ENCODE results near the gene SEMA3G. TPM values are rescaled to one million over a fixed set of nuclear protein-coding genes. Genes with fewer than 3 reads are reported as not detected.

The SEMA3G gene
- 0.08 TPM for polyA plus RNA-seq (2013, experiment 1 of 2)
- 0.05 TPM for polyA plus RNA-seq (2013, experiment 2 of 2)

- H3K36me3 ChIP-seq (ENCODE audit: control insufficient read depth in 1 of 2, insufficient read depth in 2 of 2, low read depth in 1 of 2, low read length in 2 of 2) = no peaks in the 10 kb centered on the region
These were observed at the start of gene SEMA3G for GRCh38 chr3:52444860-52445793. Gene SEMA3G, minus strand, starts transcription at chr3:52445103. Its CDS starts 76 bp downstream, at chr3:52445027.

GRCh38 chr3:52494445-52494844, 49.5 kb upstream of the SEMA3G start:
- Histone ChIP-seq H3K4me2 (ENCODE audit: low read length, poor library complexity, severe bottlenecking) (no peak overlapping the region), H3K27ac (ENCODE audit: low read length, poor library complexity, severe bottlenecking) (no peak overlapping the region), H2BK15ac (ENCODE audit: low read depth, poor library complexity, severe bottlenecking) (no peak overlapping the region), H4K91ac (ENCODE audit: low read length) (no peak overlapping the region), H3K4me3 (ENCODE audit: insufficient read depth in 1 of 2, low read depth in 1 of 2, low read length in 2 of 2) (no peak overlapping the region), H3K18ac (ENCODE audit: low read depth in 1 of 2, low read length in 2 of 2) (peak overlapping the region in 1 of 2 experiments; percentile 26), H3K36me3 (ENCODE audit: control insufficient read depth in 1 of 2, insufficient read depth in 2 of 2, low read depth in 1 of 2, low read length in 2 of 2) (peaks cover 40 to 53% of the 10 kb centered on the region in 2 experiments), H3K27me3 (ENCODE audit: control insufficient read depth in 1 of 2, insufficient read depth in 1 of 2, low read length in 2 of 2) (no peaks in the 10 kb centered on the region), H3K9me3 (ENCODE audit: control insufficient read depth, low read length) (no peaks in the 10 kb centered on the region), H3K23ac (ENCODE audit: low read length in 2 of 2) (no peak overlapping the region), H3K4me1 (ENCODE audit: control insufficient read depth, insufficient read depth, low read depth, low read length) (peaks cover 68% of the 10 kb centered on the region), H3K79me1 (replicated peaks; ENCODE audit: low read length, poor library complexity, severe bottlenecking) (peaks cover 17% of the 10 kb centered on the region), H4K8ac (ENCODE audit: low read length) (no peak overlapping the region), H2BK12ac (ENCODE audit: low read length in 2 of 2) (peak overlapping the region in 1 of 2 experiments; percentile 17), H3K4ac (ENCODE audit: low read depth in 1 of 2, low read length in 2 of 2) (no peak overlapping the region), H3K14ac (ENCODE audit: low read length in 2 of 2) (no peak overlapping the region), H3K9ac (ENCODE audit: low read length) (no peak overlapping the region), H2BK120ac (ENCODE audit: low read depth, low read length) (no peak overlapping the region), H2AFZ (ENCODE audit: low read depth, low read length) (no peak overlapping the region), H2BK5ac (ENCODE audit: low read depth, low read length, poor library complexity, severe bottlenecking) (no peak overlapping the region), H2AK5ac (ENCODE audit: low read length, severe bottlenecking) (no peak overlapping the region)
- WGBS = 89% methylated on average over 7 of the region's 7 CpGs
- DNase-seq = no peak

More at GRCh38 chr3:52444860-52445793, at the start of gene SEMA3G:
- no peak within 1 kb of the TSS for H2AK5ac ChIP-seq (ENCODE audit: low read length, severe bottlenecking)
- peaks cover 11% of the 10 kb centered on the region for H3K4me1 ChIP-seq (ENCODE audit: control insufficient read depth, insufficient read depth, low read depth, low read length)
- H3K4me3 ChIP-seq (ENCODE audit: insufficient read depth in 1 of 2, low read depth in 1 of 2, low read length in 2 of 2) = no peak within 1 kb of the TSS
- peak within 1 kb of the TSS; percentile 31 for H2BK15ac ChIP-seq (ENCODE audit: low read depth, poor library complexity, severe bottlenecking)
- no peak within 1 kb of the TSS for H2BK5ac ChIP-seq (ENCODE audit: low read depth, low read length, poor library complexity, severe bottlenecking)
- 27% methylated on average over 19 of the region's 19 CpGs for WGBS
- H3K9me3 ChIP-seq (ENCODE audit: control insufficient read depth, low read length) = no peaks in the 10 kb centered on the region
- H3K23ac ChIP-seq (ENCODE audit: low read length in 2 of 2) = no peak within 1 kb of the TSS
- H2BK120ac ChIP-seq (ENCODE audit: low read depth, low read length) = no peak within 1 kb of the TSS
- no peak within 1 kb of the TSS for H2BK12ac ChIP-seq (ENCODE audit: low read length in 2 of 2)
- DNase-seq = peak; percentile 73
- H3K4me2 ChIP-seq (ENCODE audit: low read length, poor library complexity, severe bottlenecking) = no peak within 1 kb of the TSS
- H3K79me1 ChIP-seq (replicated peaks; ENCODE audit: low read length, poor library complexity, severe bottlenecking) = no peaks in the 10 kb centered on the region
- H4K91ac ChIP-seq (ENCODE audit: low read length) = no peak within 1 kb of the TSS
- H2AFZ ChIP-seq (ENCODE audit: low read depth, low read length) = peak within 1 kb of the TSS; percentile 64
- peaks cover 0 to 10% of the 10 kb centered on the region in 2 experiments for H3K27me3 ChIP-seq (ENCODE audit: control insufficient read depth in 1 of 2, insufficient read depth in 1 of 2, low read length in 2 of 2)
- no peak within 1 kb of the TSS for H3K27ac ChIP-seq (ENCODE audit: low read length, poor library complexity, severe bottlenecking)
- H3K14ac ChIP-seq (ENCODE audit: low read length in 2 of 2) = peak within 1 kb of the TSS in 1 of 2 experiments; percentile 91
- H4K8ac ChIP-seq (ENCODE audit: low read length) = peak within 1 kb of the TSS; percentile 57
- no peak within 1 kb of the TSS for H3K4ac ChIP-seq (ENCODE audit: low read depth in 1 of 2, low read length in 2 of 2)
- peak within 1 kb of the TSS in 1 of 2 experiments; percentile 30 for H3K18ac ChIP-seq (ENCODE audit: low read depth in 1 of 2, low read length in 2 of 2)
- no peak within 1 kb of the TSS for H3K9ac ChIP-seq (ENCODE audit: low read length)

- Histone ChIP-seq H4K8ac (ENCODE audit: low read length) (no peak overlapping the region), H3K14ac (ENCODE audit: low read length in 2 of 2) (no peak overlapping the region), H3K27ac (ENCODE audit: low read length, poor library complexity, severe bottlenecking) (no peak overlapping the region), H3K4me1 (ENCODE audit: control insufficient read depth, insufficient read depth, low read depth, low read length) (peaks cover 66% of the 10 kb centered on the region), H2BK12ac (ENCODE audit: low read length in 2 of 2) (no peak overlapping the region), H2AFZ (ENCODE audit: low read depth, low read length) (no peak overlapping the region), H2AK5ac (ENCODE audit: low read length, severe bottlenecking) (no peak overlapping the region), H3K18ac (ENCODE audit: low read depth in 1 of 2, low read length in 2 of 2) (peak overlapping the region in 1 of 2 experiments; percentile 9), H3K4me2 (ENCODE audit: low read length, poor library complexity, severe bottlenecking) (no peak overlapping the region), H2BK15ac (ENCODE audit: low read depth, poor library complexity, severe bottlenecking) (no peak overlapping the region), H3K9ac (ENCODE audit: low read length) (no peak overlapping the region), H2BK5ac (ENCODE audit: low read depth, low read length, poor library complexity, severe bottlenecking) (no peak overlapping the region), H3K23ac (ENCODE audit: low read length in 2 of 2) (no peak overlapping the region), H3K79me1 (replicated peaks; ENCODE audit: low read length, poor library complexity, severe bottlenecking) (peaks cover 17% of the 10 kb centered on the region), H3K4ac (ENCODE audit: low read depth in 1 of 2, low read length in 2 of 2) (no peak overlapping the region), H3K4me3 (ENCODE audit: insufficient read depth in 1 of 2, low read depth in 1 of 2, low read length in 2 of 2) (no peak overlapping the region), H3K36me3 (ENCODE audit: control insufficient read depth in 1 of 2, insufficient read depth in 2 of 2, low read depth in 1 of 2, low read length in 2 of 2) (peaks cover 48 to 63% of the 10 kb centered on the region in 2 experiments), H3K27me3 (ENCODE audit: control insufficient read depth in 1 of 2, insufficient read depth in 1 of 2, low read length in 2 of 2) (no peaks in the 10 kb centered on the region), H4K91ac (ENCODE audit: low read length) (peak overlapping the region; percentile 2), H2BK120ac (ENCODE audit: low read depth, low read length) (no peak overlapping the region), H3K9me3 (ENCODE audit: control insufficient read depth, low read length) (no peaks in the 10 kb centered on the region)
- 93% methylated on average over 7 of the region's 7 CpGs for WGBS
- DNase-seq = no peak
These were observed 48.5 kb upstream of the SEMA3G start for GRCh38 chr3:52493232-52494017.

DNA sequence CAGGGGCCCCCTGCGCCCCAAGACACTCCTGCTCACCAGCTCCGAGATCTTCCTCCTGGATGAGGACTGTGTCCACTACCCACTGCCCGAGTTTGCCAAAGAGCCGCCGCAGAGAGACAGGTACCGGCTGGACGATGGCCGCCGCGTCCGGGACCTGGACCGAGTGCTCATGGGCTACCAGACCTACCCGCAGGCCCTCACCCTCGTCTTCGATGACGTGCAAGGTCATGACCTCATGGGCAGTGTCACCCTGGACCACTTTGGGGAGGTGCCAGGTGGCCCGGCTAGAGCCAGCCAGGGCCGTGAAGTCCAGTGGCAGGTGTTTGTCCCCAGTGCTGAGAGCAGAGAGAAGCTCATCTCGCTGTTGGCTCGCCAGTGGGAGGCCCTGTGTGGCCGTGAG, 47.2 kb upstream of the SEMA3G start:
- Histone ChIP-seq H3K4me3 (ENCODE audit: insufficient read depth in 1 of 2, low read depth in 1 of 2, low read length in 2 of 2) (no peak overlapping the region), H3K4me1 (ENCODE audit: control insufficient read depth, insufficient read depth, low read depth, low read length) (peaks cover 59% of the 10 kb centered on the region), H3K4ac (ENCODE audit: low read depth in 1 of 2, low read length in 2 of 2) (no peak overlapping the region), H3K79me1 (replicated peaks; ENCODE audit: low read length, poor library complexity, severe bottlenecking) (peaks cover 21% of the 10 kb centered on the region), H2AK5ac (ENCODE audit: low read length, severe bottlenecking) (no peak overlapping the region), H3K23ac (ENCODE audit: low read length in 2 of 2) (no peak overlapping the region), H2BK120ac (ENCODE audit: low read depth, low read length) (no peak overlapping the region), H3K9me3 (ENCODE audit: control insufficient read depth, low read length) (no peaks in the 10 kb centered on the region), H2BK5ac (ENCODE audit: low read depth, low read length, poor library complexity, severe bottlenecking) (no peak overlapping the region), H3K36me3 (ENCODE audit: control insufficient read depth in 1 of 2, insufficient read depth in 2 of 2, low read depth in 1 of 2, low read length in 2 of 2) (peaks cover 62 to 76% of the 10 kb centered on the region in 2 experiments), H3K27ac (ENCODE audit: low read length, poor library complexity, severe bottlenecking) (no peak overlapping the region), H3K14ac (ENCODE audit: low read length in 2 of 2) (no peak overlapping the region), H2BK15ac (ENCODE audit: low read depth, poor library complexity, severe bottlenecking) (no peak overlapping the region), H3K18ac (ENCODE audit: low read depth in 1 of 2, low read length in 2 of 2) (no peak overlapping the region), H3K27me3 (ENCODE audit: control insufficient read depth in 1 of 2, insufficient read depth in 1 of 2, low read length in 2 of 2) (no peaks in the 10 kb centered on the region), H4K8ac (ENCODE audit: low read length) (no peak overlapping the region), H4K91ac (ENCODE audit: low read length) (no peak overlapping the region), H3K4me2 (ENCODE audit: low read length, poor library complexity, severe bottlenecking) (no peak overlapping the region), H2AFZ (ENCODE audit: low read depth, low read length) (no peak overlapping the region), H2BK12ac (ENCODE audit: low read length in 2 of 2) (no peak overlapping the region), H3K9ac (ENCODE audit: low read length) (no peak overlapping the region)
- DNase-seq = no peak
- 97% methylated on average over 21 of the region's 21 CpGs for WGBS

Measured in mesenchymal stem cell (in vitro differentiated cells and primary cell).